ENCODE results near the gene SURF2.
A peak's percentile ranks its signal among the peaks of the same experiment; 100 is the strongest.

GRCh38 chr9:133406480-133407307 lies 50.3 kb downstream of the SURF2 start:
- TF ChIP-seq CTCF (conservative IDR thresholded peaks at IDR 0.05; ENCODE audit: low read depth, low read length) (peak; percentile 94), EZH2 (IDR thresholded peaks at IDR 0.05; ENCODE audit: borderline replicate concordance, low read depth, low read length, poor library complexity, severe bottlenecking) (no peak)
